ENCODE results near the gene HAUS8.

DNA sequence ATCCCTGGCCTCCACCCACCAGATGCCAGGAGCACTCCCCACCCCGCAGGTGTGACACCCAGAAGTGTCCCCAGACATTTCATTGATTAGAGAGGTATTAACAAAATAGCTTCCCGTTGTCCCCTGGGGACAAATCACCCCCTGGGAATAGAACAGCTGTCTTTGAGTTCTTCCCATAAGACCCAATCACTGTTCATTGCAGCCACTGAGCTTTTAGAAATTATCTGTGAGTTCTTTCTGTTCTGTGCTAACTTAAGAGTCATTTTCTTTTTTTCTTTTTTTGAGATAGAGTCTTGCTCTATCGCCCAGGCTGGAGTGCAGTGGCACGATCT lies 33.2 kb upstream of the HAUS8 start:
- TF ChIP-seq CTCF (IDR thresholded peaks at IDR 0.05 in 8 of 11, conservative IDR thresholded peaks at IDR 0.05 in 3 of 11), result no peak
- TF ChIP-seq POLR2AphosphoS5 (IDR thresholded peaks at IDR 0.05), result no peak
